Measurements from ENCODE around the gene MAP2K5.
A peak's percentile ranks its signal among the peaks of the same experiment; 100 is the strongest.

Gene MAP2K5

GRCh38 chr15:67534360-67534759, 8.1 kb upstream of the MAP2K5 start:
- H3K4me3 ChIP-seq (ENCODE audit: low read depth, low read length), result no peak overlapping the region
- no peak for DNase-seq (ENCODE audit: low read depth, low spot score)
- in situ Hi-C loops (cut with HindIII; ENCODE audit: low sequenced_read_pairs), result no loop called here
- no peak for TF ChIP-seq CTCF (IDR thresholded peaks at IDR 0.05; ENCODE audit: low read depth, low read length)

- no peak for DNase-seq (ENCODE audit: low read depth, low spot score)
- in situ Hi-C loops (cut with HindIII; ENCODE audit: low sequenced_read_pairs), result no loop called here
- no peak overlapping the region for H3K4me3 ChIP-seq (ENCODE audit: low read depth, low read length)
- TF ChIP-seq CTCF (IDR thresholded peaks at IDR 0.05; ENCODE audit: low read depth, low read length), result no peak
Measured at GRCh38 chr15:67537771-67538170, 4.7 kb upstream of the MAP2K5 start.

- DNase-seq (ENCODE audit: low read depth, low spot score), result no peak
- peak overlapping the region; percentile 68 for H3K4me3 ChIP-seq (ENCODE audit: low read depth, low read length)
- no peak for TF ChIP-seq CTCF (IDR thresholded peaks at IDR 0.05; ENCODE audit: low read depth, low read length)
- in situ Hi-C loops (cut with HindIII; ENCODE audit: low sequenced_read_pairs), result no loop called here
Measured at GRCh38 chr15:67543348-67543718, 830 bp downstream of the MAP2K5 start.

GRCh38 chr15:67544475-67544874, 2.0 kb downstream of the MAP2K5 start:
- H3K4me3 ChIP-seq (ENCODE audit: low read depth, low read length), result no peak overlapping the region
- in situ Hi-C loops (cut with HindIII; ENCODE audit: low sequenced_read_pairs), result no loop called here

GRCh38 chr15:67545864-67546263, 3.4 kb downstream of the MAP2K5 start:
- H3K4me3 ChIP-seq (ENCODE audit: low read depth, low read length), result no peak overlapping the region
- no peak for TF ChIP-seq CTCF (IDR thresholded peaks at IDR 0.05; ENCODE audit: low read depth, low read length)
- in situ Hi-C loops (cut with HindIII; ENCODE audit: low sequenced_read_pairs), result no loop called here
- no peak for DNase-seq (ENCODE audit: low read depth, low spot score)

More at GRCh38 chr15:67544475-67544874, 2.0 kb downstream of the MAP2K5 start:
- no peak for TF ChIP-seq CTCF (IDR thresholded peaks at IDR 0.05; ENCODE audit: low read depth, low read length)
- no peak for DNase-seq (ENCODE audit: low read depth, low spot score)

GRCh38 chr15:67547064-67547463, 4.6 kb downstream of the MAP2K5 start:
- in situ Hi-C loops (cut with HindIII; ENCODE audit: low sequenced_read_pairs), result no loop called here
- no peak for TF ChIP-seq CTCF (IDR thresholded peaks at IDR 0.05; ENCODE audit: low read depth, low read length)
- H3K4me3 ChIP-seq (ENCODE audit: low read depth, low read length), result no peak overlapping the region

GRCh38 chr15:67547836-67548235, 5.3 kb downstream of the MAP2K5 start:
- no peak for TF ChIP-seq CTCF (IDR thresholded peaks at IDR 0.05; ENCODE audit: low read depth, low read length)
- in situ Hi-C loops (cut with HindIII; ENCODE audit: low sequenced_read_pairs), result no loop called here
- no peak for DNase-seq (ENCODE audit: low read depth, low spot score)
- no peak overlapping the region for H3K4me3 ChIP-seq (ENCODE audit: low read depth, low read length)

More at GRCh38 chr15:67547064-67547463, 4.6 kb downstream of the MAP2K5 start:
- DNase-seq (ENCODE audit: low read depth, low spot score), result no peak
